ENCODE measurements around the gene RAB6C. TPM values are rescaled to one million over a fixed set of nuclear protein-coding genes. Genes with fewer than 3 reads are reported as not detected.

Gene RAB6C
- total RNA-seq = 0.23 TPM

DNA sequence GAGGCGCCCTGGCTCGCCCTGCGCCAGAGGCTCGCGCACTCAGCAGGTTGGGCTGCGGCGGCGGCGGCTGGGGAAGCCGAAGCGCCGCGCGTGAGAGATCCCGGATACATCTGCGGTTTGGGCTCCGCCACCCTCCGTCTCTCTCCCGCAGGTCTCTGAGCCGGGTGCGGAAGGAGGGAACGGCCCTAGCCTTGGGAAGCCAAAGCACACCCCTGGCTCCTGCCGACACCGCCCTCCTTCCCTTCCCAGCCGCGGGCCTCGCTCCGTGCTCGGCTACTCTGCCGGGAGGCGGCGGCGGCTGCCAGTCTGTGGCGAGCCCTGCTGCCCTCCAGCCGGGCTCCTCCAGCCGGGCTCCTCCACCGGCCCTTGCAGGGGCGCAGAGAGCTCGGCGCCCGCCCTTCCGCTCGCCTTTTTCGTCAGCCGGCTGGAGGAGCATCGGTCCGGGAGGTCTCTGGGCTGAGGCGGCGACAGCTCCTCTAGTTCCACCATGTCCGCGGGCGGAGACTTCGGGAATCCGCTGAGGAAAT, at the start of gene RAB6C:
Gene RAB6C, plus strand, starts transcription at position 38 of the 527 bp plus-strand sequence. Its CDS starts 450 bp downstream, at position 488.

Other genes with a start within 250 kb of the RAB6C start
- not detected for gene POTEF, start 149.6 kb downstream of the RAB6C start, total RNA-seq
- gene CCDC74B, start 165.4 kb downstream of the RAB6C start, total RNA-seq = 10.6 TPM
- gene SMPD4, start 201.9 kb downstream of the RAB6C start, total RNA-seq = 55.2 TPM
- 161 TPM for gene MZT2B, start 202.6 kb downstream of the RAB6C start, total RNA-seq
- not detected for gene TUBA3E, start 218.8 kb downstream of the RAB6C start, total RNA-seq